DOHH2 (cell line): Measurements from ENCODE around the gene OR8B12.

Experiments used
- EZH2phosphoT487 ChIP-seq: fragments of 200-600 bp; sonication (generic); IDR thresholded peaks from 2 replicates; pipeline ENCODE4 v1.6.1; 2017; ENCODE audit warnings: borderline replicate concordance, mild to moderate bottlenecking, antibody characterized with exemption, low read length, moderate library complexity, mixed read lengths
- TF ChIP-seq, protein P1 (sequence below): fragments of 200-600 bp; sonication (generic); IDR thresholded peaks from one replicate; pipeline ENCODE4 v1.5.1; 2014; ENCODE audit warnings: antibody characterized with exemption, mild to moderate bottlenecking, low read depth, low read length; ENCODE audit not compliant: poor library complexity, severe bottlenecking

DNA sequence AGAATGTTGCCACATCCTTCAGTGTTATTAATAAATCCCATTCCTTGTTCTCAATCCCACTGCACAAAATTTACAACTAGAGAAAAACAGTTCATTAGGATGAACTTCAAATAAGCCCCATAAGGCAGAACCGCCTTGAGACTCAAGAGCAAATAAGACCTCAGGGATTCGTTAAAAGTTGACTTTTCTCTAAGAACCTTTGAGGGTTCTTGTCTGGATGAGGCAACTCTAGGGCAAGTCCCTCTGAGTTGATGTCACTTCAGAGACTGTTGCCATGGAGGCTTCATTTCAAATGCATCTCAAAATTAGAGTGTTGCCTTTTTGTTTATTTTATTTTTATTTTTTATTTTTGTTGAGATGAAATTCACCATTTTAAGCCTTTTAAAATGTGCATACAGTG is 48.0 kb upstream of the OR8B12 start:
- TF ChIP-seq, protein P1, sequence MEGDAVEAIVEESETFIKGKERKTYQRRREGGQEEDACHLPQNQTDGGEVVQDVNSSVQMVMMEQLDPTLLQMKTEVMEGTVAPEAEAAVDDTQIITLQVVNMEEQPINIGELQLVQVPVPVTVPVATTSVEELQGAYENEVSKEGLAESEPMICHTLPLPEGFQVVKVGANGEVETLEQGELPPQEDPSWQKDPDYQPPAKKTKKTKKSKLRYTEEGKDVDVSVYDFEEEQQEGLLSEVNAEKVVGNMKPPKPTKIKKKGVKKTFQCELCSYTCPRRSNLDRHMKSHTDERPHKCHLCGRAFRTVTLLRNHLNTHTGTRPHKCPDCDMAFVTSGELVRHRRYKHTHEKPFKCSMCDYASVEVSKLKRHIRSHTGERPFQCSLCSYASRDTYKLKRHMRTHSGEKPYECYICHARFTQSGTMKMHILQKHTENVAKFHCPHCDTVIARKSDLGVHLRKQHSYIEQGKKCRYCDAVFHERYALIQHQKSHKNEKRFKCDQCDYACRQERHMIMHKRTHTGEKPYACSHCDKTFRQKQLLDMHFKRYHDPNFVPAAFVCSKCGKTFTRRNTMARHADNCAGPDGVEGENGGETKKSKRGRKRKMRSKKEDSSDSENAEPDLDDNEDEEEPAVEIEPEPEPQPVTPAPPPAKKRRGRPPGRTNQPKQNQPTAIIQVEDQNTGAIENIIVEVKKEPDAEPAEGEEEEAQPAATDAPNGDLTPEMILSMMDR = no peak
- no peak for TF ChIP-seq EZH2phosphoT487
